Loucy (cell line): Measurements from ENCODE around the gene C2CD5.

Source experiments
- CTCF ChIP-seq: fragments of 200-600 bp; sonication (generic); conservative IDR thresholded peaks from 2 replicates; pipeline ENCODE4 v1.5.1; 2014; ENCODE audit warnings: mild to moderate bottlenecking, antibody characterized with exemption, low read length
- EZH2phosphoT487 ChIP-seq: fragments of 200-600 bp; IDR thresholded peaks from 2 replicates; pipeline ENCODE4 v1.6.1; 2018; ENCODE audit warnings: antibody characterized with exemption, mild to moderate bottlenecking, moderate library complexity, borderline replicate concordance

- TF ChIP-seq CTCF (no peak), EZH2phosphoT487 (no peak)
These were observed 16.3 kb downstream of the C2CD5 start for GRCh38 chr12:22527999-22528398.
